Measurements from ENCODE around the gene LNX1.

DNA sequence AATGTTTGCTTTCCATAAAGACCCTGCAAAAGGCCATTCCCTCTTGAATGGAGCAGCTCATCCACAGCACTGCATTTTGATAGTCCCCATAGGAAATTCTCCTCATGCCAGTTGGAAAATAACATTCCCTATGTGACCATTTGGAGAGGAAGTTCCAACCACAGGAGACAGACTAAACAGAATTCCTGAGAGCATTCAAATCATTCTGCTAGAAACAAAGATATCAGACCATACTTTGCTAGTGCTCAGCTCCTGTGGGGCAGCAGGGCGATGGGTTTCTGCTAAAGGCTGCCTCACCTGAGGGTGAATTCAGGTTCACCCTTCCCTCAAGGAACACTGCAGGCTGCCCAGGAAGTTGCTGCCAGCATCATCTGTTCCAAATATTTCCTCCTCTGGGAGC lies 58.8 kb downstream of the LNX1 start:
- TF ChIP-seq POLR2A (IDR thresholded peaks at IDR 0.05; ENCODE audit: low read length) (no peak), GATA1 (IDR thresholded peaks at IDR 0.05; ENCODE audit: low read depth, low read length) (no peak)
